Measurements from ENCODE around the gene SLC16A3. TPM values are rescaled to one million over a fixed set of nuclear protein-coding genes. Genes with fewer than 3 reads are reported as not detected.

Gene SLC16A3
- total and polyA plus RNA-seq, 2 of the 8 experiments (the other 6 are each of a cell fraction or from before 2014, with no cell fraction given), result 3.8 to 8.7 TPM

GRCh38 chr17:82239401-82239925 is 10.6 kb downstream of the SLC16A3 start (continued):
- TF ChIP-seq, protein P1, sequence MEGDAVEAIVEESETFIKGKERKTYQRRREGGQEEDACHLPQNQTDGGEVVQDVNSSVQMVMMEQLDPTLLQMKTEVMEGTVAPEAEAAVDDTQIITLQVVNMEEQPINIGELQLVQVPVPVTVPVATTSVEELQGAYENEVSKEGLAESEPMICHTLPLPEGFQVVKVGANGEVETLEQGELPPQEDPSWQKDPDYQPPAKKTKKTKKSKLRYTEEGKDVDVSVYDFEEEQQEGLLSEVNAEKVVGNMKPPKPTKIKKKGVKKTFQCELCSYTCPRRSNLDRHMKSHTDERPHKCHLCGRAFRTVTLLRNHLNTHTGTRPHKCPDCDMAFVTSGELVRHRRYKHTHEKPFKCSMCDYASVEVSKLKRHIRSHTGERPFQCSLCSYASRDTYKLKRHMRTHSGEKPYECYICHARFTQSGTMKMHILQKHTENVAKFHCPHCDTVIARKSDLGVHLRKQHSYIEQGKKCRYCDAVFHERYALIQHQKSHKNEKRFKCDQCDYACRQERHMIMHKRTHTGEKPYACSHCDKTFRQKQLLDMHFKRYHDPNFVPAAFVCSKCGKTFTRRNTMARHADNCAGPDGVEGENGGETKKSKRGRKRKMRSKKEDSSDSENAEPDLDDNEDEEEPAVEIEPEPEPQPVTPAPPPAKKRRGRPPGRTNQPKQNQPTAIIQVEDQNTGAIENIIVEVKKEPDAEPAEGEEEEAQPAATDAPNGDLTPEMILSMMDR (IDR thresholded peaks at IDR 0.05; ENCODE audit: control extremely low read depth in 1 of 3, insufficient read depth in 1 of 3, low read depth in 1 of 3, low read length in 3 of 3), result no peak
- TF ChIP-seq JUND (IDR thresholded peaks at IDR 0.05; ENCODE audit: low read length) (no peak), RBBP5 (IDR thresholded peaks at IDR 0.05; ENCODE audit: borderline replicate concordance, low read depth, low read length) (no peak), GTF2F1 (IDR thresholded peaks at IDR 0.05; ENCODE audit: borderline replicate concordance, low read depth, low read length) (no peak), TCF12 (IDR thresholded peaks at IDR 0.05; ENCODE audit: low read depth, low read length) (no peak), BCL11A (IDR thresholded peaks at IDR 0.05; ENCODE audit: low read depth in 2 of 2, low read length in 2 of 2) (no peak)

Data from H1 (cell line).